GM15510 (cell line): ENCODE data around the gene NUP62CL.

Experiments
- POLR2A ChIP-seq: IDR thresholded peaks from 3 replicates; pipeline ENCODE4 v1.6.1; 2011; ENCODE audit warnings: borderline replicate concordance; ENCODE audit not compliant: insufficient read length; ENCODE audit errors: extremely low read depth

NUP62CL gene

DNA sequence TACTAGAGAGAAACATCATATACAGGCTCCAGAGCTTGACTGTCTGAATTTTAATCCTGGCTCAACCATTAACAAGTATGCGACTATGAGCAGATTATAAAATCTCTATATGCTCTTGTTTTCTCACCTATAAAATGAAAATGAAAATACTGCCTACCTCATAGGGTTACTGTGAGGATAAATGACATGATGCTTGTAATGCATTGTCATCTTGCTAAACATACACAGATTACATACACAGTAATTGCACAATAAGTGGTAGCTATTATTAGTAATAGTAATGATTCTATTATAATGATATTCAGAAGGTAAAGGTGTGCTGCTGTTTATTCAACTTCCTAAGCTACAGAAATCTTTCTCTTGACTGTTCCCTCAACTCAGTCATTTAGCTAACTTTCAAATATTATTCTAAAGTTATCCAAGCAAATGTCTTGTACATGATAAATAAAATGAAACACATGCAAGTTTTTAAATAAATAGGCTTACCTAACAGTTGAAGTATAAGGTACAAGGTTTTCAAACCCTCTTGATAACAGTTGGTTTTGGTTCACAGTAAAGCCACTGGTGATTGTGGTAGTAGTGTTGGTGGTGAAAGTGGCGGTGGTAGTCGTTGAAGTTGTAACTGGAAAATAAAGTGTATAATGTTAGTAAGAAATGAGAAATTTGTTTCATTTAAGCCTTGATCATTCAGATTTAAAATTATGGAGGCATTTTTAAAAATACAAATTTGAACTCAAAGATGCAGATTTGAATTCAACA, 38.9 kb downstream of the NUP62CL start:
- no peak for TF ChIP-seq POLR2A

GRCh38 chrX:107154787-107155620, 51.2 kb downstream of the NUP62CL start:
- no peak for TF ChIP-seq POLR2A

GRCh38 chrX:107153005-107153404, 53.2 kb downstream of the NUP62CL start:
- TF ChIP-seq POLR2A, result no peak

GRCh38 chrX:107146670-107147069, 59.6 kb downstream of the NUP62CL start:
- TF ChIP-seq POLR2A, result no peak

DNA sequence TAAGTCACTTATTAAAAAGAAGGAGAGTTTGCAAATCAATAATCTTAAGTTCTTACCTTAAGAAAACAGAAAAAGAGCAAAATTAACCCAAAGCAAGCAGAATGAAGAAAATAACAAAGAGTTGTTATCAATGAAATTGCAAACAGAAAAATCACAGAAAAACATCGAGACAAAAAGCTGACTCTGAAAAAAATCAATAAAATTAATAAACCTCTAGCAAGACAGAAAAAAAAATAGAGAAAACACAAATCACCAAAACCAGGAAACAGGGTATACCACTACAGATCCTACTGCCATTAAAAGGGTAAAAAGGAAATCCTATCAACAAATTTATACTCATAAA, 70.3 kb downstream of the NUP62CL start:
- no peak for TF ChIP-seq POLR2A

GRCh38 chrX:107135049-107135964, 70.9 kb downstream of the NUP62CL start:
- TF ChIP-seq POLR2A, result no peak

GRCh38 chrX:107123750-107124149, 82.5 kb downstream of the NUP62CL start:
- TF ChIP-seq POLR2A, result no peak

GRCh38 chrX:107119283-107119682, 87.0 kb downstream of the NUP62CL start:
- no peak for TF ChIP-seq POLR2A

GRCh38 chrX:107118322-107119147, 87.7 kb downstream of the NUP62CL start, which contains the start of gene RBM41:
Gene RBM41, minus strand, starts transcription at chrX:107118822. Its CDS starts 49 bp downstream, at chrX:107118773.
- TF ChIP-seq POLR2A, result no peak

- TF ChIP-seq POLR2A, result no peak
These were observed 88.3 kb downstream of the NUP62CL start for GRCh38 chrX:107117993-107118321.

- no peak for TF ChIP-seq POLR2A
These were observed 98.8 kb downstream of the NUP62CL start for GRCh38 chrX:107107459-107107858.

- no peak for TF ChIP-seq POLR2A
These were observed 103.3 kb downstream of the NUP62CL start for GRCh38 chrX:107102980-107103379.

DNA sequence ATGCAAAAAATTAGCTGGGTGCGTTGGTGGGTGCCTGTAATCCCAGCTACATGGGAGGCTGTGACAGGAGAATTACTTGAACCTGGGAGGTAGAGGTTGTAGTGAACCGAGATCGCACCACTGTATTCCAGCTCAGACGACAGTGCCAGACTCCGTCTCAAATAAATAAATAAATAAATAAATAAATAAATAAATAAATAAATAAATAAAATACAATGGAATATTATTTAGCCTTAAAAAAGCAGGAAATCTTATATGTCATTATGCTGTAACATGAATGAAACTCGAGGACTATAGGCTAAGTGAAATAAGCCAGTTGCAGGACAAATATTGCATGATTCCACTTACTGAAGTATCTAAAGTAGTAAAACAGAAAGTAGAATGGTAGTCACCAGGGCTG, 130.1 kb downstream of the NUP62CL start:
- TF ChIP-seq POLR2A, result no peak
